ENCODE results near the gene PIP5K1C. TPM values are rescaled to one million over a fixed set of nuclear protein-coding genes. Genes with fewer than 3 reads are reported as not detected.
A peak's percentile ranks its signal among the peaks of the same experiment; 100 is the strongest.

PIP5K1C gene
- total RNA-seq, 1 experiment from 2014 or later: 35.5 TPM

DNA sequence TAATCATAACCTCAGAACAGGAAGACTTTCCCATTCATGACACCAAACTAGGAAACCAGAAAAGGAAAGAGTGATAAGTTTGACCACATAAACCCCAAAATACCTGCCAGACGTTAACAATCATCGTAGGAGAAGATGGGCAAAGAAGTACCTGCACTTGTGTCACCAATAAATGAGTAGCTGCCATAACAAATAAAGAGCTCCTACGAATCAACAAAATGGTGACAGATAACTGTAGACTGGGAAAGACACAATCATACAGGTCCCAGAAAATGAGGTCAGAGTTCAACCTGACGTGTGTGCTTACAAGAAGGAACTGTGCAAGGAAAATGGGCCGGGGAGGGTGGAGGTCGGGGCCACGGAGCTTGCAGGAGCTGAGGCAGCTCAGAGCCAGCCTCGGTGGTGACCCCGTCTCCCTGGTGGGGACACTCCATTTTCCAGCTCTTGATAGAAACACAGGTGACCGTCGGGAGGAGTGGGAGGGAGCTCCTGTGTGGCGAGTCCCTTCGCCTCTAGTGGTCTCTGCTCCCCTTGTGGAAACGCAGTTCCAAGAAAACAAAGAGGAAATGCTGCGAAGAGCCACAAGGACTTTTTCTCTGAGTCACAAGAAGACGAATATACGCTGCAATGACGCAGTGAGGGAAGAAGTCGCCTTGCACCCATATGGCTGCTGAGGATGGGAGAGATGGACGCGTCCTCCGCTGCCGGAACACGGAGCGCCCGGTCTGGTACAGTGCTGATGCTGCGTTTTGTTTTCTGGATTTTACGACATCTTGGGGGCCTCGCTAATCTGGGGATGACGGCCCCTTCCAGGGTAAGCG, 9.5 kb downstream of the PIP5K1C start:
- no peak for DNase-seq (ENCODE audit: low spot score)
- Histone ChIP-seq H3K36me3 (ENCODE audit: insufficient read depth, low read length, poor library complexity, severe bottlenecking) (no peaks in the 10 kb centered on the region), H3K4me3 (ENCODE audit: low read depth, low read length, poor library complexity, severe bottlenecking) (no peak overlapping the region), H3K27ac (ENCODE audit: low read depth, low read length, poor library complexity, severe bottlenecking) (no peak overlapping the region), H3K4me1 (ENCODE audit: insufficient read depth, low read length, poor library complexity, severe bottlenecking) (peaks cover 12% of the 10 kb centered on the region), H3K9me3 (ENCODE audit: low read depth, low read length, poor library complexity, severe bottlenecking) (no peaks in the 10 kb centered on the region), H3K27me3 (replicated peaks; ENCODE audit: insufficient read depth, low read depth, low read length, poor library complexity) (no peaks in the 10 kb centered on the region)
- TF ChIP-seq, protein P1, sequence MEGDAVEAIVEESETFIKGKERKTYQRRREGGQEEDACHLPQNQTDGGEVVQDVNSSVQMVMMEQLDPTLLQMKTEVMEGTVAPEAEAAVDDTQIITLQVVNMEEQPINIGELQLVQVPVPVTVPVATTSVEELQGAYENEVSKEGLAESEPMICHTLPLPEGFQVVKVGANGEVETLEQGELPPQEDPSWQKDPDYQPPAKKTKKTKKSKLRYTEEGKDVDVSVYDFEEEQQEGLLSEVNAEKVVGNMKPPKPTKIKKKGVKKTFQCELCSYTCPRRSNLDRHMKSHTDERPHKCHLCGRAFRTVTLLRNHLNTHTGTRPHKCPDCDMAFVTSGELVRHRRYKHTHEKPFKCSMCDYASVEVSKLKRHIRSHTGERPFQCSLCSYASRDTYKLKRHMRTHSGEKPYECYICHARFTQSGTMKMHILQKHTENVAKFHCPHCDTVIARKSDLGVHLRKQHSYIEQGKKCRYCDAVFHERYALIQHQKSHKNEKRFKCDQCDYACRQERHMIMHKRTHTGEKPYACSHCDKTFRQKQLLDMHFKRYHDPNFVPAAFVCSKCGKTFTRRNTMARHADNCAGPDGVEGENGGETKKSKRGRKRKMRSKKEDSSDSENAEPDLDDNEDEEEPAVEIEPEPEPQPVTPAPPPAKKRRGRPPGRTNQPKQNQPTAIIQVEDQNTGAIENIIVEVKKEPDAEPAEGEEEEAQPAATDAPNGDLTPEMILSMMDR (conservative IDR thresholded peaks at IDR 0.05; ENCODE audit: low read depth, low read length): no peak
- TF ChIP-seq EZH2 (IDR thresholded peaks at IDR 0.05; ENCODE audit: borderline replicate concordance, low read depth, low read length, poor library complexity, severe bottlenecking): no peak
- CTCF ChIA-PET: interaction anchor here (0.5 to 0.7 kb wide), 5 partner anchors 9 to 297 kb away, joined by 3 to 8 read pairs (median 3); partner anchors contain the start of gene PIP5K1C
- BruUV-seq (replicated peaks): no TSS peak
- POLR2A ChIA-PET (ENCODE audit: low non-redundant PET): no interaction called here
- intact Hi-C loops (cut with micrococcal nuclease; ENCODE audit: unreplicated experiment): no loop called here

DNA sequence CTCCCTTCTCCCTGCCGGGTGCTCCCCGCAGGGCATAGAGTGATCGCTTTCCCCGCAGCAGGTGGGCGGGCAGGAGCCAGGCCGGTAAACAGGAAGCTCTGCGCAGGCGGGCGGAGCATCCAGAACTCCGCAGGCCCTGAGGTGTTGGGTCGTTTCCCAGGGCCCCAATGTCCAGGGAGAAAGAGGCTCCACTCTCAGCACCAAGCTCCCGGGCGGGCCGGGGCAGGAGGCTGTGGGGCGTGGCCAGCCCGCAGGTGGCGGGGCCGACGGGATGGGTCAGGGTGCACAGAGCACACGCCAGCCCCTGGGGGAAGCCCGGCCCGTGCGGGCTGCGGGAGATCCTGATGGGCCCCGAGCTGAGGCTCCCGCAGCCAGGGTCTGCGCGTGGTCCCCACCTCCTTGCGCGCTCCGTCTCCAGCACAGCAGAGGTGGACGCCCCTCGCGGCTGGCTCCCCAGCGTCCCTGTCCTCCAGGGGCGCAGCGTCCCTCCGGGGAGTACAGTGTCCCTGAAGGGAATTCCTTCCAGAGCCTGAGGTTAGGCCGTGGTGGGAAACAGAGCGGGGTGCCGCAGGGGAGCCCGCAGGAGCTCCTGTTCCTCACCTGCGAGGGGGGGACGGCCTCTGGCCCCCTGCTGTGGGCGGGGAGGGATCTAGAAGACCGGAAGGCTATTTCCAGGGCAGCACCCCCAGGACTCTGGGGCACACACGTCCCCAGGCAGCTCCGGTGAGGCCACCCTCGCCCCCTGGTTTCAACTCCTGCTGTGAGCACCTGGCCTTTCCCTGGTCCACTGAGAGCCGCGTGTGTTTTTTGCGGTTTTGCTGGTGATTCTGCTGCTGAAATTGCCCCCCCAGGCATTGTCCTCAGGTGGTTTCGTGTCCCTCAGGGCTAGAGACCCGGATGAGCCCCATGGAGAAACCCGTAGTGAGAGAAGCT, 12.2 kb downstream of the PIP5K1C start:
- no TSS peak for BruUV-seq (replicated peaks)
- Histone ChIP-seq H3K4me1 (ENCODE audit: insufficient read depth, low read length, poor library complexity, severe bottlenecking) (peaks cover 22% of the 10 kb centered on the region), H3K27me3 (replicated peaks; ENCODE audit: insufficient read depth, low read depth, low read length, poor library complexity) (no peaks in the 10 kb centered on the region), H3K4me3 (ENCODE audit: low read depth, low read length, poor library complexity, severe bottlenecking) (peak overlapping the region; percentile 10), H3K36me3 (ENCODE audit: insufficient read depth, low read length, poor library complexity, severe bottlenecking) (no peaks in the 10 kb centered on the region), H3K27ac (ENCODE audit: low read depth, low read length, poor library complexity, severe bottlenecking) (peak overlapping the region; percentile 16), H3K9me3 (ENCODE audit: low read depth, low read length, poor library complexity, severe bottlenecking) (peaks cover 8% of the 10 kb centered on the region)
- intact Hi-C loops (cut with micrococcal nuclease; ENCODE audit: unreplicated experiment): no loop called here
- DNase-seq (ENCODE audit: low spot score): no peak
- TF ChIP-seq EZH2 (IDR thresholded peaks at IDR 0.05; ENCODE audit: borderline replicate concordance, low read depth, low read length, poor library complexity, severe bottlenecking): no peak
- TF ChIP-seq, protein P1 (conservative IDR thresholded peaks at IDR 0.05; ENCODE audit: low read depth, low read length): no peak
- CTCF ChIA-PET: no interaction called here
- POLR2A ChIA-PET (ENCODE audit: low non-redundant PET): no interaction called here

DNA sequence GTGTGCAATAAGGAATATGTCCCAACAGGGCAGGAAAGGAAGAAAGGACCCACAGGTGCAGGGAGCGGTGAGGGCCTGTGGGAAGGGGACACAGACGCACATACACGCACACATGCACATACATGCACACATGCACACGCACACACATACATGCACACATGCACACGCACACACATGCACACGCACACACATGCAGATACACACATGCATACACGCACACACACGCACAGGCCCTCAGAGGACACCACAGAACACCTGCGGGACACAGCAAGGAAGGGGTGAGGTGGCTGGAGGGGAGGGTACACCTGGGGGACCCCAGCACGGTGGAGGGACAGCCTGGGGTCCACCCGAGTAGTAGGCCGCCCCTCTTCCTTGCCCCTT, 12.9 kb downstream of the PIP5K1C start:
- no peak for DNase-seq (ENCODE audit: low spot score)

More for the DNA sequence above, 12.9 kb downstream of the PIP5K1C start:
- Histone ChIP-seq H3K36me3 (ENCODE audit: insufficient read depth, low read length, poor library complexity, severe bottlenecking) (no peaks in the 10 kb centered on the region), H3K27me3 (replicated peaks; ENCODE audit: insufficient read depth, low read depth, low read length, poor library complexity) (no peaks in the 10 kb centered on the region), H3K9me3 (ENCODE audit: low read depth, low read length, poor library complexity, severe bottlenecking) (peaks cover 8% of the 10 kb centered on the region), H3K27ac (ENCODE audit: low read depth, low read length, poor library complexity, severe bottlenecking) (no peak overlapping the region), H3K4me1 (ENCODE audit: insufficient read depth, low read length, poor library complexity, severe bottlenecking) (peaks cover 26% of the 10 kb centered on the region), H3K4me3 (ENCODE audit: low read depth, low read length, poor library complexity, severe bottlenecking) (no peak overlapping the region)
- ChIA-PET POLR2A (ENCODE audit: low non-redundant PET) (no interaction called here), CTCF (no interaction called here)
- BruUV-seq (replicated peaks): no TSS peak
- TF ChIP-seq, protein P1 (conservative IDR thresholded peaks at IDR 0.05; ENCODE audit: low read depth, low read length): no peak
- TF ChIP-seq EZH2 (IDR thresholded peaks at IDR 0.05; ENCODE audit: borderline replicate concordance, low read depth, low read length, poor library complexity, severe bottlenecking): no peak
- intact Hi-C loops (cut with micrococcal nuclease; ENCODE audit: unreplicated experiment): no loop called here
